GM21825 (cell line): ENCODE data around the gene TMEM234.
A peak's percentile ranks its signal among the peaks of the same experiment; 100 is the strongest.

ENCODE experiments used
- ATAC-seq: cut with Tn5 transposase; IDR thresholded peaks from one replicate; pipeline ENCODE4 v1.9.1; 2021; ENCODE audit warnings: mild to moderate bottlenecking, moderate library complexity; ENCODE audit not compliant: unreplicated experiment

TMEM234 gene

GRCh38 chr1:32240140-32240951 is 18.2 kb upstream of the TMEM234 start:
- ATAC-seq = peak; percentile 44

- no peak for ATAC-seq
These were observed 17.6 kb upstream of the TMEM234 start for GRCh38 chr1:32239790-32240139.

- no peak for ATAC-seq
These were observed 17.2 kb upstream of the TMEM234 start for GRCh38 chr1:32239337-32239736.

- ATAC-seq = no peak
These were observed 12.6 kb upstream of the TMEM234 start for GRCh38 chr1:32234792-32235191.

- ATAC-seq = no peak
These were observed 10.6 kb upstream of the TMEM234 start for GRCh38 chr1:32232558-32233304.

GRCh38 chr1:32231843-32232432 is 9.8 kb upstream of the TMEM234 start:
- ATAC-seq = no peak

- ATAC-seq = no peak
These were observed 6.6 kb upstream of the TMEM234 start for GRCh38 chr1:32228771-32229170.

GRCh38 chr1:32224285-32224684 is 2.1 kb upstream of the TMEM234 start:
- ATAC-seq = no peak

GRCh38 chr1:32223683-32224082 is 1.5 kb upstream of the TMEM234 start:
- ATAC-seq = no peak

- ATAC-seq = no peak
These were observed 573 bp downstream of the TMEM234 start for GRCh38 chr1:32221581-32221979.

GRCh38 chr1:32220746-32221580 is 1.2 kb downstream of the TMEM234 start:
- no peak for ATAC-seq

GRCh38 chr1:32219022-32219421 is 3.1 kb downstream of the TMEM234 start:
- no peak for ATAC-seq

GRCh38 chr1:32216566-32216965 is 5.6 kb downstream of the TMEM234 start:
- no peak for ATAC-seq

GRCh38 chr1:32215629-32216480 is 6.3 kb downstream of the TMEM234 start:
- no peak for ATAC-seq

GRCh38 chr1:32208891-32209328 is 13.2 kb downstream of the TMEM234 start, which contains the start of gene DCDC2B:
Gene DCDC2B, plus strand, starts transcription at chr1:32209089. Its CDS starts 5 bp downstream, at chr1:32209094.
- ATAC-seq = no peak

GRCh38 chr1:32208469-32208868 is 13.7 kb downstream of the TMEM234 start:
- ATAC-seq = no peak

- ATAC-seq = peak; percentile 37
These were observed 16.5 kb downstream of the TMEM234 start, which contains the start of gene IQCC for GRCh38 chr1:32205401-32206370. Gene IQCC, plus strand, starts transcription at chr1:32205671. Its CDS starts 11 bp downstream, at chr1:32205682.

- no peak for ATAC-seq
These were observed 17.2 kb downstream of the TMEM234 start for GRCh38 chr1:32204943-32205361.
